GDM1 (cell line): ENCODE data around the gene SLC35G6.
A peak's percentile ranks its signal among the peaks of the same experiment; 100 is the strongest.
"Not testable (repeated sequence)": the region's sequence is repeated elsewhere in the genome, so short reads cannot be mapped to it uniquely, and the experiment has no call there.

Source experiments
- DNase-seq: peaks from one replicate; lab custom pipeline; 2025; lab: John Stamatoyannopoulos, UW

SLC35G6 gene

GRCh38 chr17:7481275-7481674 is at the start of gene SLC35G6:
TSS of gene SLC35G6 (plus strand) at chr17:7481446. CDS start at chr17:7481517, 71 bp downstream.
- not testable (repeated sequence) for DNase-seq

- no peak for DNase-seq
Measured at GRCh38 chr17:7432296-7432695, 49.0 kb upstream of the SLC35G6 start.

DNA sequence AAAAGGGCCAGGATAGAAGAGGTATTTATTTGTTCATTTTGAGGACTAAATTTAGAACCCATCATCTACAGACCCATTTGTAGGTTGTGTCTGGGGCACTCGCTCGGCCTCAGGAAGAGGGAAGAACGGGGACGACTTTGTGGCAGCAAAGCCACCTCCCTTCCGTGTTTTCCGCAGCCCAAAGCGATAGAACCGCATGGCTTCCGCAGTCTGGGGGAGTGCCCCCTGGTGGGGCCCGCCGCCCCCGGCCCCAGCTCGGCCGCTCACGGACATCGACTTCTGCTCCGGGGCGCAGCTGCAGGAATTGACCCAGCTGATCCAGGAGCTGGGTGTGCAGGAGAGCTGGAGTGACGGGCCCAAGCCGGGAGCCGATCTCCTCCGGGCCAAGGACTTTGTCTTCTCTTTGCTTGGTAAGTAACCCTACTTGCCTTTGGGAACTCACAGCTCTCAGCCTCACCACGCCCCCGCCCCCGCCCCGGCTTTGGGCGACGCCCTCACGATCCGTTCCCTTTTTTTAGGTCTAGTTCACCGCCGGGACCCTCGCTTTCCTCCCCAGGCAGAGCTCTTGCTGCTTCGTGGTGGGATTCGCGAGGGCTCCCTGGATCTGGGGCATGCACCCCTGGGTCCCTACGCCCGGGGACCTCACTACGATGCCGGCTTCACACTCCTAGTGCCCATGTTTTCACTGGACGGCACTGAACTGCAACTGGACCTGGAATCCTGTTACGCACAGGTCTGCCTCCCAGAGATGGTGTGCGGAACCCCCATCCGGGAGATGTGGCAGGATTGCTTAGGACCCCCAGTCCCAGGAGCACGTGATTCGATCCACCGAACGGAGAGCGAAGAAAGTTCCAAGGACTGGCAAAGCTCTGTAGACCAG is 45.3 kb upstream of the SLC35G6 start:
- DNase-seq: peak; percentile 70

DNA sequence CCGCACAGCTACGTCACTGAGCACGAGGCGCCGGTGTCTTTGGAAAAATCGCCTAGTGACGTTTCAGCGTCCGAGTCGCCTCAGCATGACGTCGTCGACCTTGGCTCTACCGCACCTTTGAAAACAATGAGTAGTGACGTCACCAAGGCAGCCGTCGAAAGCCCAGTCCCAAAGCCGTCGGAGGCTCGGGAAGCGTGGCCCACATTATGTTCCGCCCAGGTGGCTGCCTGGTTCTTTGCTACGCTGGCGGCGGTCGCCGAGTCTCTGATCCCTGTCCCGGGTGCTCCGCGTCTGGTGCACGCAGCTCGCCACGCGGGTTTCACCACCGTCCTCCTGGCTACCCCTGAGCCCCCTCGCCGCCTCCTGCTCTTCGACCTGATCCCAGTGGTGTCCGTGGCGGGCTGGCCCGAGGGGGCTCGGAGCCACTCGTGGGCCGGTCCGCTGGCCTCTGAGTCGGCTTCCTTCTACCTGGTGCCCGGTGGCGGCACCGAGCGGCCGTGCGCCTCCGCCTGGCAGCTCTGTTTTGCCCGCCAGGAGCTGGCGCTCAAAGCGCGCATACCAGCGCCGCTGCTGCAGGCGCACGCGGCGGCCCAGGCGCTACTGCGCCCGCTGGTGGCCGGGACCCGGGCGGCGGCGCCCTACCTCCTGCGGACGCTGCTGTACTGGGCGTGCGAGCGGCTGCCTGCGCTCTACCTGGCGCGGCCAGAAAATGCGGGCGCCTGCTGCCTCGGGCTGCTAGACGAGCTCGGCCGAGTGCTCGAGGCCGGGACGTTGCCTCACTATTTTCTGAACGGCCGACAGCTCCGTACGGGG is 44.5 kb upstream of the SLC35G6 start:
- DNase-seq: no peak

DNA sequence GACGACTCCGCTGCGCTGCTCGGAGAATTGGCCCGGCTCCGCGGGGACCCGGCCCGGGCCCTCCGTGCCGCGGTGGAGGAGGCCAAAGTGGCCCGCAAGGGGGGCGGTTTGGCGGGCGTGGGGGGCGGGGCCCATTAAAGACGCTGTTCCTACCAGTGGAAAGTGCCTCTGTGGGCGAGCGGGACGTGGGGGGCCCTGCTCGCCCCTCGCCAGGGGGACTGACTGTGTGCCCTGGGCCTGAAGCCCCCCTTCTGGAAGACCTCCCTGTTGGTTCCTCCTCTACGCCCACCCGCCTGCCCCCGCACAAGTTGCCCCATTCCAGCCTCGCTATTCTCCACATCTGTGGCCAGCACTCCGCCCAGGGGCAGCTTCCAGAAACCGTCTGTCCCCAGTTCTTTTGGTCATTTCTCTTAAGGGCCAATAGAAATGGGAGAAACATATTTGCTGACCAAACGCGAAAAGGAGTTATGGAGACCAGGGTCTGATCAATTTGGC is 43.8 kb upstream of the SLC35G6 start:
- no peak for DNase-seq

DNA sequence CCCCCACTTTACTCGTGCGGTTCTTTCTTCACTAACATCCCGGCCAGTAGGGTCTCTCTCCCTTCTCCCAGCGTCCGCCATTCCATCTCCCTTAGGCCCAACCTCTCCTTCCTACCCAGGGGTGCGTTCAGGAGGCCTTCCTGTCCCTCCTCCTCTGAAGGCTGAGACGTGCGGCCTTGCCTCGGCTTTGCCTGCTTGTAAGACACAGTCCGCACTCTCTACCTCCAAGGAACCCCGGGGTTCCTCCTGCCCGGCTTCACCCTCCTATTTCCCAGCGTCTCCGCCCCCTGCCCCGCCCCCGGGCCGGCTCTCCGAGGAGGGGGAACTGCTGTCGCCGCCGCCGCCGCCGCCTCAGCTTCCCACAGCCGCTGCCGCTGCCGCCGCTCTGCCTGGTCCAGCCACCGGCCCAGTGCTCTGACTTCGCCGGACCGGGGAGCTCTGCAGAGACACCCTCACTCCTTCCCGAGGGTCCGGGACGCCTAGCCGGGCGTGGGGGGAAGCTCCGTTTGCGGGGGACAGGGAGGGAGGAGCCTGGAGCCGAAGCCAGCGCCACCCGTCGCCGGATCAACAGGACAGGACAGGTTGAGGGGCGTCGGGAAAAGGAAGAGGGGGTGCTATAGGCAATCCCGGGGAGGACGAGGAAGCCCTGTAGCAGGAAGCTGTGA is 43.2 kb upstream of the SLC35G6 start:
- DNase-seq: no peak

- DNase-seq: no peak
Measured at GRCh38 chr17:7438656-7439460, 42.4 kb upstream of the SLC35G6 start.

DNA sequence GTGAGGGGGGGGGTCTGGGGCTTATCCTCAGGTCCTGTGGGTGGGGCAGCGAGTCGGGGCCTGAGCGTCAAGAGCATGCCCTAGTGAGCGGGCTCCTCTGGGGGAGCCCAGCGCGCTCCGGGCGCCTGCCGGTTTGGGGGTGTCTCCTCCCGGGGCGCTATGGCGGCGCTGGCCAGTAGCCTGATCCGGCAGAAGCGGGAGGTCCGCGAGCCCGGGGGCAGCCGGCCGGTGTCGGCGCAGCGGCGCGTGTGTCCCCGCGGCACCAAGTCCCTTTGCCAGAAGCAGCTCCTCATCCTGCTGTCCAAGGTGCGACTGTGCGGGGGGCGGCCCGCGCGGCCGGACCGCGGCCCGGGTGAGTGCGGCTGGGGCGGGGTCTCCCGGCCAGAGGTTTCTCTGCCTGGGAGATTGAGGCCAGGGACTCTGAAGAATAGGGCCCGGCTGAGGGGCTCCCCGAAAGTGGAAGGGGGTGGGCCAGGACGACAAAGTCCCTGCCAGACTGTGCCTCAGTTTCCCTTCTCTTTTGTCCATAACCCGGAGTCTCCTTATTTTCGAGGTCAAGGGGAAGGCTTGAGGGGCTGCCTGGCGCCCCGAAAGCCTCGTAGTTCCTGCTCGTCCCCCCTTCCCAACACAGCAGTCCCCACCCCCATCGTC is 41.7 kb upstream of the SLC35G6 start, which contains the start of gene FGF11:
FGF11 (plus strand) TSS at position 51 of the 651 bp plus-strand sequence; CDS start at position 160, 109 bp downstream.
- DNase-seq: no peak

DNA sequence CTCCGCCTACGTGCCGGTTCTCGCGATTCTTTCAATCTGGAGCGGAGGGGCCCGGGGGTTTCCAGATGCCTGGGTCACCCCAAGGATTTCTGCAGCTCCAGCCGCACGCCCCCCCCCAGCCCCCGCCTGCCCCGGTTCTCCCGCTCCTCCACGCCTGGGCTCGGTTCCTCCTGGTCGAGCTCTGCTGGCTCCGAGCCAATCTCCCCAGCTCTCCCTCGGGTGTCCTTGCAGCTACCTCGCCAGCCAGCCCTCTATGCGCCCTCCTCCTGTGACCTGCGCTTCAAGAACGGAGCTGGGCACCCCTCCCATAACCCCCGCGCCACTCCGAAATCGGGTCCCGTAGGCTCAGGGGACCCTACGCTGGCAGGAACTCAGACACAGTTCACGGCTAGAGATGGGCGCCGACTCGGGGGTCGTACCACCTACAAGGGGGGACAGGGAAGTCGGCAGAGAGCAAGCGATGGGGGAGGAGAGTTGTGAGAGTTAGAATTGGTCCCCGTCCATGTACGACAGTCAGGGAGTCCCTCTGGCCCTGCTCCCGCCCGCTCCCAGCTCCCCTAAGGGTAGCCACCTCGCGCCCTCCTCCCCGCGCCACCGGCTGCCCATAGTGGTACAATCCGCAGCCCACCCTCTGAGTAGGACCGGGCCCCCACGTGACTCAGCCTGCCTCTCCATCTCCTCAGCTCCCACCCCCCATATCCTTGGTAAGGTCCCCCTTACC is 41.0 kb upstream of the SLC35G6 start:
- no peak for DNase-seq

DNA sequence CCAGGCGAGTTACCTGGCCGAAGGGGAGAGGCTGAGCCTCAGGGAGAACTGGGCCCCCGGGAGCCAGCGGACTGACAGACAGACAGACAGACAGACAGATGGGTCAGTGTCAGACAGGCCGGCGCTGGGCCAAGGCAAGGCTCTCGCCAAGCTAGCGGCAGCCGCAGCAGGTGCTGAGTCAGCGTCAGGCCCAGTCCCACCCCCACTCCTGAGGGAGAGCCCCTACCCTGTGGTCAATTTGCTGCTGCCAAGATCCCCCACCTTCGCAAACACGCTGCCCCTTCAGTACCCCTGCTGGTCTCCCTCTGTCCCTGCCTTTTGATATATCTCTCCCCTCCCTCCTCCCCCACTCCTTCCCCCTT is 40.4 kb upstream of the SLC35G6 start:
- no peak for DNase-seq

- no peak for DNase-seq
Measured at GRCh38 chr17:7441266-7441665, 40.0 kb upstream of the SLC35G6 start.

DNA sequence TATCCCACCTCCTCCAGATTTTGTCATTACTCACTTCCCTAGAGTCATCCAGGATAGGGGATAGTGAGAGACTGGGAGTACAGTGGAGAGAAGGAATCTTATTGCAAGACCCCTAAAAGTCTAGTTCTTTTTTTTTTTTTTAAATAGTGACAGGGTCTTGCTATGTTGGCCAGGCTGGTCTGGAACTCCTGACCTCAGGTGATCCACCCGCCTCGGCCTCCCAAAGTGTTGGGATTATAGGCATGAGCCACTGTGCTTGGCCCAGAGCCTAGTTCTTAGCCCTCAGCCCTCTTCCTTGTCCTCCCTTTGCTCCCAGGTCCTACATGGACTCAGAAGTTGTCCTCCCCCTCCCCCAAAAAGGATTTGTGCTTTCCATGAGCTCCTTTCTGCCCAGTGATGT is 39.1 kb upstream of the SLC35G6 start:
- no peak for DNase-seq

DNA sequence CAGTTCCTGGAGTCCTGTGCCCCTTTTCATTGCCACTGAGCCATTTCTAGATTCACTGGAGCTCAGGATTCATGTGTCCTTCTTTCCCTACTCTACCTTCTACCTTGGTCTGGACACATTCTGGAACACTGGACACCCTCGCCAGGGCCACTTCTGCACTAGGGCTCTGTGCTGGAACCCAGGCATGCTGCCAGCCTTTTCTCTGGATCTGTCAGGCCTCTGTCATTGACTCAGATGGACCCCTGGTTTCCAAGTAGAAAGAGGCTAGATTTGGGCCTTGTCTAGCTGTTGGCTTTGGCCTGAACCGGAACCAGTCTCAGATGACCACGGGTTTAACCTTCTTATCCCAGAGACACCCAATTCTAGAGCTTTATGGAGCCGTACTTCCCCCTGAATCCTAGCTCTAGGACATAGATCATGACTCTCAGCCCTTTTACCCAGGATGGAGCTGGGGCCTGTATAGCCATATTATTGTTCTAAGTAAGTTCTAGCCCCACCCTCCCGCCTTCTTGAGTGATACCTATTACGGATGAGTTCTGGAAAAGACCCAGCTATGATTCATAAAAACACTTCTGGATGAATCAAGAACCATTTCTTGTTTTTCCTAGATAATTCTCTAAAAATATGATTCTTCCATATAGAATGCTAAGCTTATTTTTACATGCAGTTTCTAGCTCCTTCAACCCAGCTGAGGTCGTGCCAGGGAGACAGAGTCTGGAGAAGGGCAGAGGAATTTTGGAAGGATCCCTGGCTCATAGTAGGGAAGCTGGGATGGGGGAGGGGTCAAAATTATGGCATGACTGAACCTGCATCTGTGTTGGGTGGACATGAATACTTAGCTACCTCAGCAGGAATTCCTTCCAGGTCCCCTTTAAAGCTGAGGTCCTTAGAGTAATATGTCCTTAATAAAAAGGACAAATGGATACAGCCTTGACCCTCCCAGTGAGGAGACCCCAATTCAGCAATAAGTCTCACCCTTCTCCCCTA is 37.5 kb upstream of the SLC35G6 start:
- DNase-seq: no peak

- no peak for DNase-seq
Measured at GRCh38 chr17:7444682-7445618, 36.3 kb upstream of the SLC35G6 start, which contains the start of gene CHRNB1. TSS of gene CHRNB1 (plus strand) at chr17:7445061. CDS start at chr17:7445128, 67 bp downstream.

GRCh38 chr17:7445619-7445968 is 35.7 kb upstream of the SLC35G6 start:
- DNase-seq: no peak

DNA sequence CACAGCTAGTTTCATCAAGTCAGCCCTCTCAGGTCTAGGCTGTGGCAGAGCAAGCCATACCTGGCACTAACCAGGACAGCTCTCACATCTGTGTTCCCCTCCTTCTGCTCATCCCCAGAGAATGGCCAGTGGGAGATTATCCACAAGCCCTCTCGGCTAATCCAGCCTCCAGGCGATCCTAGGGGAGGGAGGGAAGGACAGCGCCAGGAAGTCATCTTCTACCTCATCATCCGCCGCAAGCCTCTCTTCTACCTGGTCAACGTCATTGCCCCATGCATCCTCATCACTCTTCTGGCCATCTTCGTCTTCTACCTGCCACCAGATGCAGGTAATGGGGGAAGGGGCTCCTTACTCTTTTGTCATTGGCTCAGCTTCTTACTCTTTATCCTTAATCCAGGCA is 32.8 kb upstream of the SLC35G6 start:
- no peak for DNase-seq

DNA sequence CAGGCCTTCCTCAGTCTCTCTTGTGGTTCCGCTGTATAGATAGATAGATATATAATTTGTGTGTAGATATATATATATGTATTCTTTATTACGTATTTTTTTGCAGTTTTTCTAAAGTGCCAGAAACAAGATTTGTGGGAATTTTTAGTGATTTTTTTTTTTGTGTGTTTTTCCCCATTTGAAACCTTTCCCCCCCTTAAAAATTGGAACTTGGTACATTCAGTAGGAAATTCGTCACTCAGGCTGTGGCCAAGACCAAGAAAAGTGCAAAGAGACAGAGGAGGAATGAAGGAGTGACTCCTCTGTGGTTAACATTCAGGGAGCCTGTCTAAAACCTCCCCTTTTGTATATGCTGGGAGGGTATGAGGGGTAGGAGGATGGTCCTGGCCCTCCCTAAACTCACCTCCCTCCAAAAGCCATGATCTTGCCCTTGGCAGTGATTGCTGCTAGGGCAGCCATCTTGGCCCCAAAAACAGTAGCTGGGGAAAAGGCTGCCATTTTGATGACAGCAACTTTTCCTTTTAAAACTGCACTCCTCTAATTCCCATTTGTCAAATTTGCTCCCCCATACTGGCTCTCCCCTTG is 21.2 kb upstream of the SLC35G6 start:
- DNase-seq: no peak
